ENCODE results near the gene TTBK1.

TTBK1 gene

DNA sequence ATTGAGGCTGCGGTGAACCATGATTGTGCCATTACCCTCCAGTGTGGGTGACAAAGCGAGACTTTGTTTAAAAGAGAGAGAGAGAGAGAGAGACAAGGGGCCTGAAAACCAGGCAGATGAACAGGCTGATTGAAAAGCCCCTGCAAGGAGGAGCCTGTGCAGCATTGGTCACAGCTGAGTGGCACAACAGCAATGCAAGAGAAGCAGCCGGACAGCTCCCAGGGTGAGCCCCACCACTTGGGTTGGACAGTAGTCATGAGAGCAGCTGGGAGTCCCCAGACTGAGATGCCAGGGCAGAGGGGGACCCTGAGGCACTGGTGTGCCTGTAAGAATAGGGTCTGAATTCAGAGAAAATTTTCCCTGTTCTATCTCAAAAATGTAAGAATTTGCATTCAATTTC is 24.2 kb upstream of the TTBK1 start:
- no peak for DNase-seq
- no peak overlapping the region for H4K12ac ChIP-seq (ENCODE audit: low read depth, low read length)
- H4K91ac ChIP-seq (ENCODE audit: low read depth, low read length), result no peak overlapping the region
- no peak overlapping the region for H3K14ac ChIP-seq (ENCODE audit: low read length)
- peaks cover 4% of the 10 kb centered on the region for H3K79me1 ChIP-seq (ENCODE audit: low read length)
- no peaks in the 10 kb centered on the region for H3K79me2 ChIP-seq (ENCODE audit: control insufficient read depth, insufficient read depth, low read length, poor library complexity)
- H2BK5ac ChIP-seq (ENCODE audit: low read depth, low read length, poor library complexity), result no peak overlapping the region
- H3K27ac ChIP-seq (ENCODE audit: low read depth, low read length), result no peak overlapping the region
- no peaks in the 10 kb centered on the region for H3K27me3 ChIP-seq (ENCODE audit: insufficient read depth, low read length)
- H3K9me3 ChIP-seq (ENCODE audit: insufficient read depth, low read depth, low read length), result peaks cover 5% of the 10 kb centered on the region
- peaks cover 34 to 41% of the 10 kb centered on the region in 2 experiments for H3K36me3 ChIP-seq (ENCODE audit: control insufficient read depth in 1 of 2, insufficient read depth in 2 of 2, low read length in 2 of 2)
- no peak overlapping the region for H3K4me2 ChIP-seq (ENCODE audit: low read length)
- peaks cover 3 to 4% of the 10 kb centered on the region in 2 experiments for H3K4me1 ChIP-seq (ENCODE audit: control insufficient read depth in 1 of 2, insufficient read depth in 2 of 2, low read length in 2 of 2)
- no peak overlapping the region for H2BK12ac ChIP-seq (ENCODE audit: low read length)
- no peak overlapping the region for H3K9ac ChIP-seq (ENCODE audit: low read length)
- no peak overlapping the region for H3K18ac ChIP-seq (ENCODE audit: low read length)
- H2AFZ ChIP-seq (ENCODE audit: insufficient read depth, low read length, poor library complexity), result no peak overlapping the region
- no peak overlapping the region for H3K4me3 ChIP-seq (ENCODE audit: low read depth, low read length)
- no peak overlapping the region for H3K4ac ChIP-seq (ENCODE audit: low read depth, low read length)
- H3K23ac ChIP-seq (ENCODE audit: low read length), result no peak overlapping the region
- H4K8ac ChIP-seq (ENCODE audit: low read depth, low read length), result no peak overlapping the region
- H2BK120ac ChIP-seq (ENCODE audit: insufficient read depth, low read length, poor library complexity), result no peak overlapping the region
- no CpG with 5 or more reads among the region's 3 CpGs for WGBS (ENCODE audit: extremely low coverage, insufficient coverage, insufficient read length)
- H2AK5ac ChIP-seq (ENCODE audit: low read length), result no peak overlapping the region

- Histone ChIP-seq H3K23ac (ENCODE audit: low read length) (no peak overlapping the region), H2BK12ac (ENCODE audit: low read length) (no peak overlapping the region), H3K18ac (ENCODE audit: low read length) (no peak overlapping the region), H3K4ac (ENCODE audit: low read depth, low read length) (no peak overlapping the region), H3K36me3 (ENCODE audit: control insufficient read depth in 1 of 2, insufficient read depth in 2 of 2, low read length in 2 of 2) (peaks cover 34 to 43% of the 10 kb centered on the region in 2 experiments), H3K9me3 (ENCODE audit: insufficient read depth, low read depth, low read length) (peaks cover 5% of the 10 kb centered on the region), H4K12ac (ENCODE audit: low read depth, low read length) (no peak overlapping the region), H3K79me2 (ENCODE audit: control insufficient read depth, insufficient read depth, low read length, poor library complexity) (no peaks in the 10 kb centered on the region), H2BK120ac (ENCODE audit: insufficient read depth, low read length, poor library complexity) (no peak overlapping the region), H2AFZ (ENCODE audit: insufficient read depth, low read length, poor library complexity) (no peak overlapping the region), H4K8ac (ENCODE audit: low read depth, low read length) (no peak overlapping the region), H3K4me1 (ENCODE audit: control insufficient read depth in 1 of 2, insufficient read depth in 2 of 2, low read length in 2 of 2) (peaks cover 5 to 8% of the 10 kb centered on the region in 2 experiments), H4K91ac (ENCODE audit: low read depth, low read length) (no peak overlapping the region), H2AK5ac (ENCODE audit: low read length) (no peak overlapping the region), H3K14ac (ENCODE audit: low read length) (no peak overlapping the region), H3K4me3 (ENCODE audit: low read depth, low read length) (no peak overlapping the region), H3K27me3 (ENCODE audit: insufficient read depth, low read length) (no peaks in the 10 kb centered on the region), H3K4me2 (ENCODE audit: low read length) (no peak overlapping the region), H2BK5ac (ENCODE audit: low read depth, low read length, poor library complexity) (no peak overlapping the region), H3K79me1 (ENCODE audit: low read length) (peaks cover 4% of the 10 kb centered on the region), H3K9ac (ENCODE audit: low read length) (no peak overlapping the region), H3K27ac (ENCODE audit: low read depth, low read length) (no peak overlapping the region)
- DNase-seq, result no peak
- no CpG with 5 or more reads among the region's 7 CpGs for WGBS (ENCODE audit: extremely low coverage, insufficient coverage, insufficient read length)
Measured at GRCh38 chr6:43219814-43220213, 23.5 kb upstream of the TTBK1 start.

GRCh38 chr6:43220439-43220951 is 22.8 kb upstream of the TTBK1 start:
- Histone ChIP-seq H3K4me1 (ENCODE audit: control insufficient read depth in 1 of 2, insufficient read depth in 2 of 2, low read length in 2 of 2) (peaks cover 5 to 8% of the 10 kb centered on the region in 2 experiments), H3K27ac (ENCODE audit: low read depth, low read length) (no peak overlapping the region), H2BK12ac (ENCODE audit: low read length) (no peak overlapping the region), H3K4me2 (ENCODE audit: low read length) (no peak overlapping the region), H3K27me3 (ENCODE audit: insufficient read depth, low read length) (no peaks in the 10 kb centered on the region), H3K14ac (ENCODE audit: low read length) (no peak overlapping the region), H4K91ac (ENCODE audit: low read depth, low read length) (no peak overlapping the region), H3K4me3 (ENCODE audit: low read depth, low read length) (no peak overlapping the region), H3K36me3 (ENCODE audit: control insufficient read depth in 1 of 2, insufficient read depth in 2 of 2, low read length in 2 of 2) (peaks cover 34 to 39% of the 10 kb centered on the region in 2 experiments), H4K8ac (ENCODE audit: low read depth, low read length) (no peak overlapping the region), H3K9me3 (ENCODE audit: insufficient read depth, low read depth, low read length) (peaks cover 5% of the 10 kb centered on the region), H4K12ac (ENCODE audit: low read depth, low read length) (no peak overlapping the region), H3K79me1 (ENCODE audit: low read length) (peaks cover 4% of the 10 kb centered on the region), H3K79me2 (ENCODE audit: control insufficient read depth, insufficient read depth, low read length, poor library complexity) (no peaks in the 10 kb centered on the region), H2BK5ac (ENCODE audit: low read depth, low read length, poor library complexity) (no peak overlapping the region), H2AK5ac (ENCODE audit: low read length) (no peak overlapping the region), H3K9ac (ENCODE audit: low read length) (no peak overlapping the region), H3K23ac (ENCODE audit: low read length) (no peak overlapping the region), H3K18ac (ENCODE audit: low read length) (no peak overlapping the region), H2BK120ac (ENCODE audit: insufficient read depth, low read length, poor library complexity) (no peak overlapping the region), H3K4ac (ENCODE audit: low read depth, low read length) (no peak overlapping the region), H2AFZ (ENCODE audit: insufficient read depth, low read length, poor library complexity) (no peak overlapping the region)
- no peak for DNase-seq
- no CpG with 5 or more reads among the region's 16 CpGs for WGBS (ENCODE audit: extremely low coverage, insufficient coverage, insufficient read length)

- no peaks in the 10 kb centered on the region for H3K27me3 ChIP-seq (ENCODE audit: insufficient read depth, low read length)
- H4K12ac ChIP-seq (ENCODE audit: low read depth, low read length), result no peak overlapping the region
- no CpG with 5 or more reads among the region's 20 CpGs for WGBS (ENCODE audit: extremely low coverage, insufficient coverage, insufficient read length)
- peaks cover 5 to 8% of the 10 kb centered on the region in 2 experiments for H3K4me1 ChIP-seq (ENCODE audit: control insufficient read depth in 1 of 2, insufficient read depth in 2 of 2, low read length in 2 of 2)
- no peak overlapping the region for H4K8ac ChIP-seq (ENCODE audit: low read depth, low read length)
- no peak overlapping the region for H2AFZ ChIP-seq (ENCODE audit: insufficient read depth, low read length, poor library complexity)
- H3K27ac ChIP-seq (ENCODE audit: low read depth, low read length), result no peak overlapping the region
- peaks cover 5% of the 10 kb centered on the region for H3K9me3 ChIP-seq (ENCODE audit: insufficient read depth, low read depth, low read length)
- DNase-seq, result no peak
- no peak overlapping the region for H2BK5ac ChIP-seq (ENCODE audit: low read depth, low read length, poor library complexity)
- H3K18ac ChIP-seq (ENCODE audit: low read length), result no peak overlapping the region
- no peaks in the 10 kb centered on the region for H3K79me2 ChIP-seq (ENCODE audit: control insufficient read depth, insufficient read depth, low read length, poor library complexity)
- no peak overlapping the region for H2BK120ac ChIP-seq (ENCODE audit: insufficient read depth, low read length, poor library complexity)
- H3K4ac ChIP-seq (ENCODE audit: low read depth, low read length), result no peak overlapping the region
- H2BK12ac ChIP-seq (ENCODE audit: low read length), result no peak overlapping the region
- H3K4me2 ChIP-seq (ENCODE audit: low read length), result no peak overlapping the region
- H3K36me3 ChIP-seq (ENCODE audit: control insufficient read depth in 1 of 2, insufficient read depth in 2 of 2, low read length in 2 of 2), result peaks cover 28 to 36% of the 10 kb centered on the region in 2 experiments
- H2AK5ac ChIP-seq (ENCODE audit: low read length), result no peak overlapping the region
- no peak overlapping the region for H3K14ac ChIP-seq (ENCODE audit: low read length)
- no peak overlapping the region for H3K23ac ChIP-seq (ENCODE audit: low read length)
- H4K91ac ChIP-seq (ENCODE audit: low read depth, low read length), result no peak overlapping the region
- peaks cover 4% of the 10 kb centered on the region for H3K79me1 ChIP-seq (ENCODE audit: low read length)
- peak overlapping the region; percentile 59 for H3K9ac ChIP-seq (ENCODE audit: low read length)
- peak overlapping the region; percentile 13 for H3K4me3 ChIP-seq (ENCODE audit: low read depth, low read length)
Measured at GRCh38 chr6:43221046-43221972, 22.0 kb upstream of the TTBK1 start.

All from trophoblast cell (in vitro differentiated cells and primary cell).